Gastroesophageal sphincter (tissue), 3 donors: ENCODE measurements around the gene COPA.

Experiments
- CTCF ChIP-seq, 4 experiments: fragments of 200-600 bp in 2 of 4; fragments of 450-650 bp in 2 of 4; sonication (generic) in 1 of 4; IDR thresholded peaks; one replicate each; pipeline ENCODE4 v1.5.1; 2017 to 2019; ENCODE audit warnings: antibody characterized with exemption in 4 of 4, mild to moderate bottlenecking in 2 of 4, moderate library complexity in 2 of 4
- EP300 ChIP-seq: sonication (generic); formaldehyde crosslinking; IDR thresholded peaks from one replicate; pipeline ENCODE4 v1.6.1; 2017; ENCODE audit warnings: antibody characterized with exemption, mild to moderate bottlenecking
- POLR2A ChIP-seq, 2 donors: fragments of 450-650 bp; IDR thresholded peaks; one replicate each; pipeline ENCODE4 v1.6.1; 2017; ENCODE audit warnings: antibody characterized with exemption in 2 of 2, mild to moderate bottlenecking in 2 of 2, moderate library complexity in 1 of 2

GRCh38 chr1:160357286-160358002 is 14.4 kb upstream of the COPA start:
- TF ChIP-seq POLR2A (IDR thresholded peaks at IDR 0.05): no peak
- no peak for TF ChIP-seq CTCF (IDR thresholded peaks at IDR 0.05)
- no peak for TF ChIP-seq EP300
